ENCODE results near the gene TRAPPC8.

Gene TRAPPC8

GRCh38 chr18:31792580-31792911 lies 150.4 kb downstream of the TRAPPC8 start:
- no peak for FAIRE-seq

GRCh38 chr18:31791817-31792579 lies 150.9 kb downstream of the TRAPPC8 start:
- no peak for FAIRE-seq

GRCh38 chr18:31789409-31789808 lies 153.5 kb downstream of the TRAPPC8 start:
- no peak for FAIRE-seq

DNA sequence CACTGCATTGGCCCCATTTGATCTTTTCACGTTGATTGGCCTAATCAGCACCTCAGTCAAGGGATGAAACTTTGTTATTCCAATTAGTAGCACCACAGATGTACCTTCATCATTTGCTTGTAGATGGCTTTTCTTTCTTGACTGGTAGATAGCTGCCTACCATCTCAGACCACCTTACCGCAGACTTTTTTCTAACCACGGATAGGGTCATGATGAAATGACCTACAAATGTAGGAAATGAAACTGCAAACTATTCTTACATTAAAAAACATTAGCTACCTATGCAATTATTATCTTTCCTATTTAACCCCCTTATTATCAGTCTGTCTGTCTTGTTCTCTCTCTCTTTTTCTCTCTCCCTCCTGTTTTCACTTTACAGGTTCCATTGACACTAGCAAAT lies 159.9 kb downstream of the TRAPPC8 start:
- FAIRE-seq, result no peak
